SU-DHL-6 (cell line): Measurements from ENCODE around the gene C15orf62.
A peak's percentile ranks its signal among the peaks of the same experiment; 100 is the strongest.

Experiments used
- H2AFZ ChIP-seq: fragments of 200-600 bp; sonication (generic); 2 replicates; pipeline ENCODE4 v1.6.1; 2014; ENCODE audit warnings: low read depth, mild to moderate bottlenecking, moderate library complexity, mixed read lengths, antibody characterized with exemption, low read length; ENCODE audit not compliant: severe bottlenecking
- H3F3A ChIP-seq: fragments of 200-600 bp; shearing (Covaris generic); 2 replicates; pipeline ENCODE4 v1.6.0; 2016; ENCODE audit warnings: antibody characterized with exemption, mild to moderate bottlenecking; ENCODE audit not compliant: insufficient read depth
- H3K27ac ChIP-seq: fragments of 200-600 bp; sonication (generic); 2 replicates; pipeline ENCODE4 v1.5.1; 2016; ENCODE audit warnings: low read depth, mild to moderate bottlenecking, low read length, moderate library complexity, mixed read lengths
- H3K27me3 ChIP-seq: fragments of 200-600 bp; sonication (generic), shearing (Covaris generic); 2 replicates; pipeline ENCODE4 v1.6.0; 2014; ENCODE audit warnings: mild to moderate bottlenecking, low read length
- H3K36me3 ChIP-seq: fragments of 200-600 bp; sonication (generic); 2 replicates; pipeline ENCODE4 v1.6.1; 2014; ENCODE audit warnings: mild to moderate bottlenecking, low read length, mixed read lengths
- H3K4me2 ChIP-seq: fragments of 300-600, 200-600 bp; shearing (Covaris generic), sonication (generic); 2 replicates; pipeline ENCODE4 v1.6.0; 2014; ENCODE audit warnings: low read length, low read depth, mild to moderate bottlenecking; ENCODE audit not compliant: poor library complexity, severe bottlenecking
- H3K4me3 ChIP-seq: fragments of 200-600 bp; sonication (generic); 2 replicates; pipeline ENCODE4 v1.5.1; 2014; ENCODE audit warnings: antibody characterized with exemption, low read length, mild to moderate bottlenecking, mixed read lengths; ENCODE audit not compliant: insufficient read depth, poor library complexity, severe bottlenecking
- H3K79me2 ChIP-seq: fragments of 200-600 bp; sonication (generic); 2 replicates; pipeline ENCODE4 v1.6.1; 2014; ENCODE audit warnings: mild to moderate bottlenecking, low read length, moderate library complexity; ENCODE audit not compliant: insufficient read depth
- H3K9ac ChIP-seq: fragments of 200-600 bp; sonication (generic); 2 replicates; pipeline ENCODE4 v1.7.0; 2014; ENCODE audit warnings: mild to moderate bottlenecking, low read length
- H3K9me2 ChIP-seq: fragments of 200-600 bp; sonication (generic); replicated peaks from 2 replicates; pipeline ENCODE4 v1.6.1; 2014; ENCODE audit warnings: low read length; ENCODE audit not compliant: insufficient read depth
- H3K9me3 ChIP-seq: fragments of 200-600 bp; sonication (generic); 2 replicates; pipeline ENCODE4 v1.6.1; 2014; ENCODE audit warnings: low read length, mixed read lengths; ENCODE audit not compliant: insufficient read depth
- H4K20me1 ChIP-seq: fragments of 200-600 bp; sonication (generic); 2 replicates; pipeline ENCODE4 v1.6.1; 2014; ENCODE audit warnings: low read depth, mild to moderate bottlenecking, antibody characterized with exemption, low read length, moderate library complexity, mixed read lengths
- EZH2phosphoT487 ChIP-seq: fragments of 200-600 bp; sonication (generic), shearing (Covaris generic); conservative IDR thresholded peaks from 2 replicates; pipeline ENCODE4 v1.6.1; 2018; ENCODE audit warnings: mild to moderate bottlenecking, antibody characterized with exemption, low read length, moderate library complexity, mixed read lengths
- TF ChIP-seq, protein P1 (sequence below): fragments of 200-600 bp; sonication (generic); IDR thresholded peaks from one replicate; pipeline ENCODE4 v1.5.1; 2017; ENCODE audit warnings: antibody characterized with exemption, mild to moderate bottlenecking, low read length, moderate library complexity; ENCODE audit not compliant: insufficient read depth, poor library complexity, severe bottlenecking

Gene C15orf62

GRCh38 chr15:40764629-40765103, 5.1 kb upstream of the C15orf62 start:
- H3F3A ChIP-seq, result peaks cover 45% of the 10 kb centered on the region
- peak overlapping the region; percentile 42 for H2AFZ ChIP-seq
- peak overlapping the region; percentile 74 for H3K4me2 ChIP-seq
- no peaks in the 10 kb centered on the region for H3K79me2 ChIP-seq
- H3K9ac ChIP-seq, result peak overlapping the region; percentile 81
- peak overlapping the region; percentile 84 for H3K27ac ChIP-seq
- no peak for TF ChIP-seq EZH2phosphoT487
- TF ChIP-seq, protein P1, sequence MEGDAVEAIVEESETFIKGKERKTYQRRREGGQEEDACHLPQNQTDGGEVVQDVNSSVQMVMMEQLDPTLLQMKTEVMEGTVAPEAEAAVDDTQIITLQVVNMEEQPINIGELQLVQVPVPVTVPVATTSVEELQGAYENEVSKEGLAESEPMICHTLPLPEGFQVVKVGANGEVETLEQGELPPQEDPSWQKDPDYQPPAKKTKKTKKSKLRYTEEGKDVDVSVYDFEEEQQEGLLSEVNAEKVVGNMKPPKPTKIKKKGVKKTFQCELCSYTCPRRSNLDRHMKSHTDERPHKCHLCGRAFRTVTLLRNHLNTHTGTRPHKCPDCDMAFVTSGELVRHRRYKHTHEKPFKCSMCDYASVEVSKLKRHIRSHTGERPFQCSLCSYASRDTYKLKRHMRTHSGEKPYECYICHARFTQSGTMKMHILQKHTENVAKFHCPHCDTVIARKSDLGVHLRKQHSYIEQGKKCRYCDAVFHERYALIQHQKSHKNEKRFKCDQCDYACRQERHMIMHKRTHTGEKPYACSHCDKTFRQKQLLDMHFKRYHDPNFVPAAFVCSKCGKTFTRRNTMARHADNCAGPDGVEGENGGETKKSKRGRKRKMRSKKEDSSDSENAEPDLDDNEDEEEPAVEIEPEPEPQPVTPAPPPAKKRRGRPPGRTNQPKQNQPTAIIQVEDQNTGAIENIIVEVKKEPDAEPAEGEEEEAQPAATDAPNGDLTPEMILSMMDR, result no peak
- H3K9me3 ChIP-seq, result no peaks in the 10 kb centered on the region
- H3K27me3 ChIP-seq, result no peaks in the 10 kb centered on the region
- no peaks in the 10 kb centered on the region for H3K36me3 ChIP-seq
- no peaks in the 10 kb centered on the region for H3K9me2 ChIP-seq
- peak overlapping the region; percentile 67 for H3K4me3 ChIP-seq
- no peaks in the 10 kb centered on the region for H4K20me1 ChIP-seq

DNA sequence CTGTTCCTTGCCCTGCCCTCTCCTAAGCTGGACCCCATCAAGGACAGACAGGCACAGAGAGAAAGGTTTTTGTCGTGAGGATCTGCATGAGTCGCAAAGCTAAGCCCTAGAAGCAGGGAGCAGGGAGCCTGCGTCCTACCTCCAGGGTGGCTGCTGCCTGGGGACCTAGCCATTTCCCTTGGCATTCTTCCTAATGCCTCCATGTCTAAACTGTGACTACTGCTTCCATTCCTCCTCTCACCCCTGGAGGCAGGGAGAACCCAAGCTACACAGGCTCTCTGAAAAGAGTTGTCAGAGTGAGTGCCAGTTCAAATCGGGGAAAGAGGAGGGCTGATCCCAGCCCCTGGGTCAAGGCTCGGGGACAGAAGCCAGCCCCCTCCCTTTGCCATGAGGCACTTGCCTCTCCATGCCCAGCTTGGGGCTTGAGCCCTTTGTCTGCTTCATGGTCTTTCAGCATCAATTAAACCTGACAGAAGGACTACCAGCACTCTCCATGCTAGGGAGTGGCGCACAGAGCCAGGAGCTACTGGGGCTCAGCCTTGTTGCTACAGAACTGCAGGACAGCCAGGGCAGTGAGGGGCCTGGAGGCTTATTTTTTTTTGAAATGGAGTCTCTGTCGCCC, 3.5 kb upstream of the C15orf62 start:
- H2AFZ ChIP-seq, result no peak overlapping the region
- no peaks in the 10 kb centered on the region for H4K20me1 ChIP-seq
- peak overlapping the region; percentile 84 for H3K27ac ChIP-seq
- no peaks in the 10 kb centered on the region for H3K36me3 ChIP-seq
- TF ChIP-seq, protein P1, result no peak
- no peak for TF ChIP-seq EZH2phosphoT487
- 0 out of 2 replicates have a peak overlapping the region, but pooled peaks have one; percentile 81 for H3K9ac ChIP-seq
- no peaks in the 10 kb centered on the region for H3K9me2 ChIP-seq
- no peaks in the 10 kb centered on the region for H3K79me2 ChIP-seq
- H3F3A ChIP-seq, result peaks cover 52% of the 10 kb centered on the region
- no peak overlapping the region for H3K4me3 ChIP-seq
- H3K4me2 ChIP-seq, result no peak overlapping the region
- H3K27me3 ChIP-seq, result no peaks in the 10 kb centered on the region
- no peaks in the 10 kb centered on the region for H3K9me3 ChIP-seq

- no peak overlapping the region for H3K9ac ChIP-seq
- no peak overlapping the region for H3K4me2 ChIP-seq
- H3K9me3 ChIP-seq, result no peaks in the 10 kb centered on the region
Observed at GRCh38 chr15:40766906-40767837, 2.6 kb upstream of the C15orf62 start.

More at GRCh38 chr15:40766906-40767837, 2.6 kb upstream of the C15orf62 start:
- Histone ChIP-seq H3K79me2 (no peaks in the 10 kb centered on the region), H3K9me2 (no peaks in the 10 kb centered on the region), H4K20me1 (no peaks in the 10 kb centered on the region), H3F3A (peaks cover 46% of the 10 kb centered on the region), H3K27me3 (no peaks in the 10 kb centered on the region), H3K4me3 (no peak overlapping the region), H2AFZ (no peak overlapping the region), H3K36me3 (no peaks in the 10 kb centered on the region), H3K27ac (peak overlapping the region; percentile 84; the same call in 1 of the 2 replicates)
- TF ChIP-seq, protein P1, result no peak
- TF ChIP-seq EZH2phosphoT487, result no peak
